H1 (cell line): ENCODE results near the gene SSH2. TPM values are rescaled to one million over a fixed set of nuclear protein-coding genes. Genes with fewer than 3 reads are reported as not detected.

Experiments
- CTCF ChIA-PET: fragments of 300-600 bp; sonication (Branson Sonifier 250); formaldehyde crosslinking; loops from one replicate; lab custom pipeline; 2021; ENCODE audit not compliant: partially characterized antibody; lab: Charles Lee
- POLR2A ChIA-PET: fragments of 300-600 bp; sonication (Branson Sonifier 250); formaldehyde crosslinking; loops from one replicate; lab custom pipeline; 2021; ENCODE audit warnings: inconsistent platforms; ENCODE audit not compliant: partially characterized antibody; lab: Charles Lee
- DNase-seq, 2 experiments: peaks; one replicate each; pipeline versions ENCODE4 v3.0.0 to v3.0.0-alpha.2; 2010 to 2022; ENCODE audit warnings: low spot score in 2 of 2, low read depth in 1 of 2, mixed read lengths in 1 of 2
- FAIRE-seq: peaks from 2 replicates; lab custom pipeline; 2011; peaks lifted over from hg19 to GRCh38; lab: Jason Lieb, UNC
- H2AFZ ChIP-seq: 2 replicates; pipeline ENCODE4 v1.8.1; 2012; ENCODE audit warnings: low read length, inconsistent platforms
- H2AK5ac ChIP-seq: 2 replicates; pipeline ENCODE4 v1.6.1; 2013; ENCODE audit warnings: low read depth, low read length
- H2BK120ac ChIP-seq: replicated peaks from 2 replicates; pipeline ENCODE3; 2013; ENCODE audit warnings: low read depth, low read length, inconsistent platforms
- H2BK12ac ChIP-seq: 2 replicates; pipeline ENCODE4 v1.6.1; 2013; ENCODE audit warnings: low read depth, low read length
- H2BK15ac ChIP-seq: 2 replicates; pipeline ENCODE4 v1.6.1; 2013; ENCODE audit warnings: low read length
- H2BK20ac ChIP-seq: 2 replicates; pipeline ENCODE4 v1.6.1; 2013; ENCODE audit warnings: low read length
- H2BK5ac ChIP-seq: 2 replicates; pipeline ENCODE4 v1.6.1; 2013; ENCODE audit warnings: low read depth, low read length
- H3K14ac ChIP-seq: 2 replicates; pipeline ENCODE4 v1.6.1; 2013; ENCODE audit warnings: inconsistent platforms; ENCODE audit not compliant: insufficient read length
- H3K18ac ChIP-seq: 2 replicates; pipeline ENCODE4 v1.6.1; 2013; ENCODE audit warnings: low read length; ENCODE audit errors: extremely low read depth
- H3K23ac ChIP-seq: 2 replicates; pipeline ENCODE4 v1.6.1; 2013; ENCODE audit warnings: inconsistent platforms; ENCODE audit not compliant: insufficient read length
- H3K23me2 ChIP-seq: 2 replicates; pipeline ENCODE4 v1.6.1; 2013; ENCODE audit warnings: low read depth, low read length
- H3K27ac ChIP-seq: 2 replicates; pipeline ENCODE4 v1.6.1; 2011; ENCODE audit warnings: low read depth, low read length, inconsistent platforms
- H3K27me3 ChIP-seq, 4 experiments: replicated peaks in 1 of 4; 1 replicate in 1 of 4; 2 replicates in 3 of 4; pipeline versions ENCODE4 v1.6.1 to v1.8.1; 2011 to 2013; ENCODE audit warnings: low read length in 3 of 4, mild to moderate bottlenecking in 3 of 4, inconsistent platforms in 2 of 4, mixed read lengths in 2 of 4, moderate library complexity in 1 of 4; ENCODE audit not compliant: control insufficient read depth in 3 of 4, insufficient read depth in 3 of 4; ENCODE audit errors: extremely low read depth in 1 of 4
- H3K36me3 ChIP-seq, 4 experiments: 2 replicates each; pipeline versions ENCODE4 v1.6.1 to v1.8.1; 2011 to 2013; ENCODE audit warnings: mild to moderate bottlenecking in 4 of 4, low read length in 3 of 4, moderate library complexity in 2 of 4, control low read depth in 1 of 4, inconsistent platforms in 1 of 4; ENCODE audit not compliant: insufficient read depth in 4 of 4, control insufficient read depth in 2 of 4
- H3K4ac ChIP-seq: replicated peaks from 2 replicates; pipeline ENCODE3; 2013; ENCODE audit warnings: low read length, low read depth, mixed read lengths, inconsistent platforms; ENCODE audit not compliant: insufficient read length
- H3K4me1 ChIP-seq, 4 experiments: replicated peaks in 1 of 4; 1 replicate in 1 of 4; 2 replicates in 3 of 4; pipeline versions ENCODE4 v1.6.1 to v1.8.1; 2011 to 2013; ENCODE audit warnings: low read length in 3 of 4, inconsistent platforms in 2 of 4, mixed read lengths in 1 of 4; ENCODE audit not compliant: insufficient read depth in 4 of 4, control insufficient read depth in 3 of 4
- H3K4me2 ChIP-seq, 2 experiments: 2 replicates each; pipeline versions ENCODE4 v1.6.1 to v1.8.1; 2011 to 2013; ENCODE audit warnings: low read depth in 2 of 2, low read length in 2 of 2, control low read depth in 1 of 2, inconsistent platforms in 1 of 2, mild to moderate bottlenecking in 1 of 2; ENCODE audit not compliant: insufficient read depth in 1 of 2
- H3K4me3 ChIP-seq, 4 experiments: fragments of 200-600, 300-600 bp in 1 of 4; sonication (generic), shearing (Covaris generic), sonication (Bioruptor Twin) in 1 of 4; 2 replicates each; pipeline versions ENCODE4 v1.5.1 to v1.8.1; 2011 to 2016; ENCODE audit warnings: low read length in 4 of 4, low read depth in 3 of 4, control low read depth in 2 of 4, inconsistent platforms in 2 of 4, mild to moderate bottlenecking in 2 of 4, mixed read lengths in 1 of 4, moderate library complexity in 1 of 4; ENCODE audit not compliant: insufficient read depth in 2 of 4; ENCODE audit errors: extremely low read depth in 1 of 4
- H3K56ac ChIP-seq: replicated peaks from 2 replicates; pipeline ENCODE3; 2013; ENCODE audit warnings: low read depth, mild to moderate bottlenecking, mixed read lengths, low read length, inconsistent platforms; ENCODE audit not compliant: insufficient read length
- H3K79me1 ChIP-seq: 2 replicates; pipeline ENCODE4 v1.6.1; 2013; ENCODE audit warnings: low read depth, low read length, control low read depth
- H3K79me2 ChIP-seq, 2 experiments: 2 replicates each; pipeline versions ENCODE4 v1.6.1 to v1.8.1; 2012 to 2013; ENCODE audit warnings: low read length in 2 of 2, mild to moderate bottlenecking in 2 of 2, inconsistent platforms in 1 of 2; ENCODE audit not compliant: insufficient read depth in 2 of 2, control insufficient read depth in 1 of 2
- H3K9ac ChIP-seq, 4 experiments: replicated peaks in 1 of 4; 1 replicate in 1 of 4; 2 replicates in 3 of 4; pipeline versions ENCODE4 v1.6.1 to v1.8.1; 2011 to 2013; ENCODE audit warnings: low read depth in 3 of 4, low read length in 3 of 4, control low read depth in 2 of 4, mild to moderate bottlenecking in 2 of 4, moderate library complexity in 2 of 4, inconsistent platforms in 1 of 4; ENCODE audit errors: extremely low read depth in 1 of 4
- H3K9me3 ChIP-seq, 2 experiments: 2 replicates each; pipeline versions ENCODE4 v1.6.1 to v1.8.1; 2012 to 2013; ENCODE audit warnings: mild to moderate bottlenecking in 2 of 2, moderate library complexity in 2 of 2, control low read depth in 1 of 2, inconsistent platforms in 1 of 2, low read depth in 1 of 2, low read length in 1 of 2, mixed read lengths in 1 of 2; ENCODE audit not compliant: insufficient read depth in 2 of 2
- H4K20me1 ChIP-seq, 2 experiments: replicated peaks in 1 of 2; 2 replicates each; pipeline versions ENCODE3 to v1.8.1; 2011 to 2013; ENCODE audit warnings: inconsistent platforms in 2 of 2, low read length in 2 of 2, mild to moderate bottlenecking in 1 of 2; ENCODE audit not compliant: insufficient read depth in 2 of 2, control insufficient read depth in 1 of 2
- H4K5ac ChIP-seq: 2 replicates; pipeline ENCODE4 v1.6.1; 2013; ENCODE audit warnings: low read length, low read depth, mixed read lengths, inconsistent platforms; ENCODE audit not compliant: insufficient read length
- H4K8ac ChIP-seq: 2 replicates; pipeline ENCODE4 v1.8.0; 2013; ENCODE audit warnings: mild to moderate bottlenecking, moderate library complexity, low read length, inconsistent platforms; ENCODE audit not compliant: insufficient read depth; ENCODE audit errors: extremely low read depth
- H4K91ac ChIP-seq: replicated peaks from 2 replicates; pipeline ENCODE3; 2013; ENCODE audit warnings: low read length, mixed read lengths, inconsistent platforms; ENCODE audit not compliant: insufficient read length
- CEBPB ChIP-seq: IDR thresholded peaks from 2 replicates; pipeline ENCODE4 v1.6.1; 2012; ENCODE audit warnings: low read depth, low read length
- E2F6 ChIP-seq: IDR thresholded peaks from 2 replicates; pipeline ENCODE4 v1.6.1; 2012; ENCODE audit warnings: inconsistent platforms
- EP300 ChIP-seq, 2 experiments: IDR thresholded peaks; 1 replicate in 1 of 2; 2 replicates in 1 of 2; pipeline ENCODE4 v1.6.1; 2011 to 2012; ENCODE audit warnings: low read depth in 2 of 2, low read length in 2 of 2, mild to moderate bottlenecking in 2 of 2, borderline replicate concordance in 1 of 2, inconsistent platforms in 1 of 2, moderate library complexity in 1 of 2
- FOSL1 ChIP-seq: IDR thresholded peaks from 2 replicates; pipeline ENCODE4 v1.6.1; 2011; ENCODE audit warnings: mild to moderate bottlenecking, low read depth, low read length, moderate library complexity; ENCODE audit not compliant: insufficient read depth
- GABPA ChIP-seq: IDR thresholded peaks from 2 replicates; pipeline ENCODE4 v1.6.1; 2011; ENCODE audit warnings: mild to moderate bottlenecking, low read length, moderate library complexity, borderline replicate concordance; ENCODE audit not compliant: insufficient read depth
- HDAC6 ChIP-seq: IDR thresholded peaks from one replicate; pipeline ENCODE4 v1.7.1; 2012; ENCODE audit warnings: low read depth, mild to moderate bottlenecking, inconsistent platforms, low read length, moderate library complexity
- JUN ChIP-seq: IDR thresholded peaks from 2 replicates; pipeline ENCODE4 v1.6.1; 2011; ENCODE audit warnings: low read depth, mild to moderate bottlenecking, improper control_type of control experiment, low read length
- POLR2A ChIP-seq, 2 experiments: IDR thresholded peaks; 1 replicate in 1 of 2; 2 replicates in 1 of 2; pipeline ENCODE4 v1.6.1; 2011; ENCODE audit warnings: low read depth in 2 of 2, low read length in 2 of 2, mild to moderate bottlenecking in 2 of 2; ENCODE audit errors: control extremely low read depth in 1 of 2
- RAD21 ChIP-seq, 2 experiments: IDR thresholded peaks in 1 of 2; conservative IDR thresholded peaks in 1 of 2; 2 replicates each; pipeline ENCODE4 v1.6.1; 2011; ENCODE audit warnings: low read depth in 2 of 2, low read length in 2 of 2, improper control_type of control experiment in 1 of 2, inconsistent platforms in 1 of 2, mild to moderate bottlenecking in 1 of 2, moderate library complexity in 1 of 2
- SIX5 ChIP-seq: IDR thresholded peaks from 2 replicates; pipeline ENCODE4 v1.6.1; 2011; ENCODE audit warnings: mild to moderate bottlenecking, low read depth, low read length
- SP4 ChIP-seq: IDR thresholded peaks from 2 replicates; pipeline ENCODE4 v1.6.1; 2012; ENCODE audit warnings: low read length, inconsistent platforms
- TAF1 ChIP-seq: IDR thresholded peaks from 2 replicates; pipeline ENCODE4 v1.6.1; 2011; ENCODE audit warnings: mild to moderate bottlenecking, low read depth, low read length
- TBP ChIP-seq: IDR thresholded peaks from 2 replicates; pipeline ENCODE4 v1.6.1; 2011; ENCODE audit warnings: low read depth, low read length, improper control_type of control experiment
- TCF12 ChIP-seq: IDR thresholded peaks from 2 replicates; pipeline ENCODE4 v1.6.1; 2011; ENCODE audit warnings: low read depth, mild to moderate bottlenecking, low read length
- ZNF274 ChIP-seq: IDR thresholded peaks from 2 replicates; pipeline ENCODE4 v1.7.0; 2012; ENCODE audit warnings: low read length, borderline replicate concordance; ENCODE audit errors: extremely low read depth
- WGBS, 2 experiments: shearing (Covaris generic) in 1 of 2; methylation state at CpG; one replicate each; pipeline versions ENCODE4 v1.1.6 to v1.1.7; 2013 to 2015; ENCODE audit warnings: low lambda C conversion rate in 2 of 2, mixed read lengths in 2 of 2, inconsistent platforms in 1 of 2, low coverage in 1 of 2, missing lambda C conversion rate in 1 of 2; ENCODE audit not compliant: insufficient replicate concordance in 2 of 2, insufficient coverage in 1 of 2, insufficient read length in 1 of 2; ENCODE audit errors: extremely low coverage in 1 of 2, missing lambda C conversion rate in 1 of 2; 5-methylcytosine and 5-hydroxymethylcytosine counted together
- polyA plus RNA-seq, 7 experiments: library from polyadenylated mRNA; depleted of rRNA in 3 of 7; stranded (reverse) in 5 of 7; unstranded in 2 of 7; fragments of >200 nt in 5 of 7; fragments of 200-250 nt in 2 of 7; gene quantifications; 1 replicate in 5 of 7; 2 replicates in 1 of 7; 4 replicates in 1 of 7; pipeline versions ENCODE4 v1.2.1 to v1.2.3, GENCODE V29; 2011 to 2013; ENCODE audit warnings: missing spikeins in 2 of 7, mixed read lengths in 2 of 7
- total RNA-seq: library from RNA; stranded (reverse); fragmentation: NEBNext Ultra II Directional; extraction: Animal tissue kit (Norgen Biotek cat#: 25700); gene quantifications from 2 replicates; pipeline ENCODE4 v1.2.1, GENCODE V29; 2021

SSH2 gene
- total and polyA plus RNA-seq, 2 of the 8 experiments (the other 6 are each of a cell fraction or from before 2014, with no cell fraction given), result 5.2 to 15.9 TPM

- Histone ChIP-seq H3K18ac (no peak overlapping the region), H3K4me3 (no peak overlapping the region), H2BK5ac (no peak overlapping the region), H2AFZ (no peak overlapping the region), H3K27me3 (no peaks in the 10 kb centered on the region), H4K20me1 (no peaks in the 10 kb centered on the region), H2BK12ac (no peak overlapping the region), H3K4me2 (no peak overlapping the region), H3K36me3 (no peaks in the 10 kb centered on the region), H3K23ac (no peak overlapping the region), H2BK20ac (no peak overlapping the region), H4K91ac (no peak overlapping the region), H2BK120ac (no peak overlapping the region), H3K79me2 (no peaks in the 10 kb centered on the region), H2BK15ac (no peak overlapping the region), H3K27ac (no peak overlapping the region), H3K79me1 (no peaks in the 10 kb centered on the region), H3K9me3 (no peaks in the 10 kb centered on the region), H4K5ac (no peak overlapping the region), H3K9ac (no peak overlapping the region), H3K14ac (no peak overlapping the region), H3K4me1 (peaks cover 0 to 10% (median 3%) of the 10 kb centered on the region in 4 experiments; a peak in 3 of 7 replicates), H3K23me2 (no peaks in the 10 kb centered on the region; the same call in 1 of the 2 replicates), H3K56ac (no peak overlapping the region), H2AK5ac (no peak overlapping the region), H4K8ac (no peak overlapping the region), H3K4ac (no peak overlapping the region)
- no peak for FAIRE-seq
- TF ChIP-seq CEBPB, result no peak
- TF ChIP-seq HDAC6, result no peak
- TF ChIP-seq ZNF274, result no peak
- TF ChIP-seq TAF1, result no peak
- no peak for TF ChIP-seq JUN
- TF ChIP-seq GABPA, result no peak
- TF ChIP-seq E2F6, result no peak
- no peak for TF ChIP-seq EP300 (IDR thresholded peaks at IDR 0.05; ENCODE audit: borderline replicate concordance in 1 of 2, low read depth in 2 of 2, low read length in 2 of 2)
- TF ChIP-seq SIX5, result no peak
- TF ChIP-seq POLR2A (IDR thresholded peaks at IDR 0.05; ENCODE audit: control extremely low read depth in 1 of 2, low read depth in 2 of 2, low read length in 2 of 2), result no peak
- no peak for TF ChIP-seq FOSL1
- TF ChIP-seq TCF12, result no peak
- no peak for TF ChIP-seq SP4
- TF ChIP-seq TBP, result no peak
- TF ChIP-seq RAD21 (IDR thresholded peaks at IDR 0.05 in 1 of 2, conservative IDR thresholded peaks at IDR 0.05 in 1 of 2; ENCODE audit: low read depth in 2 of 2, low read length in 2 of 2), result no peak
- ChIA-PET CTCF (interaction anchor here (0.5 to 7.9 kb wide), 13 partner anchors 10 to 296 kb away, joined by 3 to 97 read pairs (median 3); partner anchors contain the start of gene CORO6), POLR2A (no interaction called here)
- DNase-seq, result no peak
- 80% methylated on average over 1 of the region's 1 CpG; no CpG with 5 or more reads in 1 of the 2 experiments for WGBS, 2 experiments
Observed at GRCh38 chr17:29643817-29644160, 286.2 kb downstream of the SSH2 start.
